IMR-90 (cell line): ENCODE measurements around the gene RADIL. TPM values are rescaled to one million over a fixed set of nuclear protein-coding genes. Genes with fewer than 3 reads are reported as not detected.

ENCODE experiments used
- ATAC-seq: fragments of 200-7000 bp; cut with Tn5 transposase; 2 replicates; pipeline ENCODE4 v1.9.1; 2020; ENCODE audit warnings: low read depth, mild to moderate bottlenecking, moderate library complexity
- BruUV-seq: library from RNA; stranded (reverse); fragments of 400-500 nt; replicated peaks from 2 replicates; lab custom pipeline; 2021; lab: Mats Ljungman, UMichigan
- CTCF ChIA-PET: fragments of 300-600 bp; formaldehyde crosslinking; extraction: SDS; loops from one replicate; lab custom pipeline; 2021; ENCODE audit warnings: antibody characterized with exemption; lab: Yijun Ruan, JAX
- POLR2A ChIA-PET: fragments of 300-600 bp; sonication (Branson Sonifier 250); formaldehyde crosslinking; loops from one replicate; lab custom pipeline; 2022; ENCODE audit warnings: antibody characterized with exemption; ENCODE audit not compliant: unreplicated experiment; lab: Charles Lee
- DNase-seq: peaks from one replicate; pipeline ENCODE4 v3.0.0; 2013
- H2AFZ ChIP-seq: replicated peaks from 2 replicates; pipeline ENCODE3; 2013; ENCODE audit warnings: low read length, mild to moderate bottlenecking; ENCODE audit not compliant: poor library complexity
- H2AK5ac ChIP-seq: 2 replicates; pipeline ENCODE4 v1.6.1; 2013; ENCODE audit warnings: low read depth, low read length, inconsistent platforms
- H2AK9ac ChIP-seq: replicated peaks from 2 replicates; pipeline ENCODE3; 2013; ENCODE audit warnings: mild to moderate bottlenecking, low read depth, low read length, moderate library complexity; ENCODE audit not compliant: poor library complexity
- H2BK120ac ChIP-seq: 2 replicates; pipeline ENCODE4 v1.6.1; 2013; ENCODE audit warnings: low read depth, low read length, inconsistent platforms
- H2BK15ac ChIP-seq: 3 replicates; pipeline ENCODE4 v1.6.1; 2013; ENCODE audit warnings: low read depth, low read length, inconsistent platforms
- H2BK20ac ChIP-seq: 2 replicates; pipeline ENCODE4 v1.6.1; 2013; ENCODE audit warnings: low read depth, mild to moderate bottlenecking, inconsistent platforms, low read length, moderate library complexity
- H2BK5ac ChIP-seq: 2 replicates; pipeline ENCODE4 v1.6.1; 2013; ENCODE audit warnings: mild to moderate bottlenecking, low read depth, low read length, inconsistent platforms; ENCODE audit not compliant: poor library complexity, severe bottlenecking
- H3K14ac ChIP-seq: replicated peaks from 2 replicates; pipeline ENCODE4 v1.6.1; 2013; ENCODE audit warnings: low read depth, low read length, inconsistent platforms
- H3K18ac ChIP-seq: 2 replicates; pipeline ENCODE4 v1.6.1; 2013; ENCODE audit warnings: low read depth, low read length, control low read depth
- H3K23ac ChIP-seq: 2 replicates; pipeline ENCODE4 v1.6.1; 2013; ENCODE audit warnings: low read depth, low read length, inconsistent platforms
- H3K27ac ChIP-seq: 2 replicates; pipeline ENCODE4 v1.5.1; 2013; ENCODE audit warnings: mild to moderate bottlenecking, control low read depth, low read length; ENCODE audit not compliant: insufficient read depth
- H3K27me3 ChIP-seq: 2 replicates; pipeline ENCODE4 v1.6.1; 2013; ENCODE audit warnings: low read length; ENCODE audit not compliant: control insufficient read depth, insufficient read depth
- H3K36me3 ChIP-seq: 2 replicates; pipeline ENCODE4 v1.6.1; 2013; ENCODE audit warnings: low read length, mixed read lengths; ENCODE audit not compliant: control insufficient read depth, insufficient read depth
- H3K4ac ChIP-seq: 2 replicates; pipeline ENCODE4 v1.6.1; 2013; ENCODE audit warnings: low read depth, low read length, inconsistent platforms
- H3K4me1 ChIP-seq: 2 replicates; pipeline ENCODE4 v1.6.1; 2013; ENCODE audit warnings: low read length, mixed read lengths; ENCODE audit not compliant: control insufficient read depth, insufficient read depth
- H3K4me2 ChIP-seq: 2 replicates; pipeline ENCODE4 v1.6.1; 2013; ENCODE audit warnings: low read depth, mild to moderate bottlenecking, control low read depth, low read length, moderate library complexity
- H3K4me3 ChIP-seq: 2 replicates; pipeline ENCODE4 v1.5.1; 2013; ENCODE audit warnings: low read depth, mild to moderate bottlenecking, control low read depth, low read length, moderate library complexity; ENCODE audit not compliant: insufficient read depth
- H3K56ac ChIP-seq: 2 replicates; pipeline ENCODE4 v1.6.1; 2013; ENCODE audit warnings: low read length, inconsistent platforms; ENCODE audit not compliant: insufficient read depth; ENCODE audit errors: extremely low read depth
- H3K79me1 ChIP-seq, 2 experiments: 2 replicates each; pipeline ENCODE4 v1.6.1; 2013; ENCODE audit warnings: low read length in 2 of 2, inconsistent platforms in 1 of 2, low read depth in 1 of 2
- H3K9ac ChIP-seq: 2 replicates; pipeline ENCODE4 v1.6.1; 2013; ENCODE audit warnings: low read depth, low read length, control low read depth
- H3K9me1 ChIP-seq: 2 replicates; pipeline ENCODE4 v1.6.1; 2013; ENCODE audit warnings: low read length, inconsistent platforms; ENCODE audit not compliant: insufficient read depth
- H3K9me3 ChIP-seq: 2 replicates; pipeline ENCODE4 v1.6.1; 2013; ENCODE audit warnings: low read length; ENCODE audit not compliant: control insufficient read depth, insufficient read depth
- H4K20me1 ChIP-seq: 2 replicates; pipeline ENCODE4 v1.6.1; 2013; ENCODE audit warnings: low read length, inconsistent platforms; ENCODE audit not compliant: insufficient read depth
- H4K5ac ChIP-seq: 2 replicates; pipeline ENCODE4 v1.6.1; 2013; ENCODE audit warnings: mild to moderate bottlenecking, low read depth, low read length, control low read depth
- H4K8ac ChIP-seq, 2 experiments: 2 replicates each; pipeline ENCODE4 v1.6.1; 2013; ENCODE audit warnings: low read depth in 2 of 2, low read length in 2 of 2, control low read depth in 1 of 2, inconsistent platforms in 1 of 2
- H4K91ac ChIP-seq: 2 replicates; pipeline ENCODE4 v1.6.1; 2013; ENCODE audit warnings: low read depth, low read length, inconsistent platforms; ENCODE audit not compliant: insufficient read depth
- MXI1 ChIP-seq: IDR thresholded peaks from 2 replicates; pipeline ENCODE4 v1.6.1; 2012; ENCODE audit warnings: low read depth, mild to moderate bottlenecking, low read length, moderate library complexity, borderline replicate concordance
- RCOR1 ChIP-seq: IDR thresholded peaks from 2 replicates; pipeline ENCODE4 v1.6.1; 2012; ENCODE audit warnings: mild to moderate bottlenecking, low read length, improper control_type of control experiment; ENCODE audit not compliant: insufficient replicate concordance
- WGBS, 2 experiments: methylation state at CpG; one replicate each; pipeline versions ENCODE4 v1.1.5 to v1.1.7; 2013; ENCODE audit warnings: missing lambda C conversion rate in 2 of 2; ENCODE audit not compliant: insufficient read length in 1 of 2; ENCODE audit errors: extremely low coverage in 2 of 2; 5-methylcytosine and 5-hydroxymethylcytosine counted together
- dilution Hi-C: fragments of 300-500 bp; cut with HindIII; formaldehyde crosslinking; loops from one replicate; pipeline ENCODE4 v1.14.3; 2018; ENCODE audit warnings: low sequenced_read_pairs; ENCODE audit not compliant: unreplicated experiment
- in situ Hi-C: fragments of 300-500 bp; cut with MboI; formaldehyde crosslinking; loops from 3 replicates; pipeline ENCODE4 v1.14.3; 2019; ENCODE audit warnings: low sequenced_read_pairs, inconsistent platforms, mixed read lengths
- intact Hi-C: fragments of 100-400 bp; cut with micrococcal nuclease; formaldehyde crosslinking; loops from 2 replicates; pipeline ENCODE4 v1.10.0; 2022
- polyA plus RNA-seq, 3 experiments: library from polyadenylated mRNA; depleted of rRNA; stranded (reverse); fragments of >200 nt; gene quantifications; 2 replicates each; pipeline ENCODE4 v1.2.3, GENCODE V29; 2012; ENCODE audit warnings: low replicate concordance in 1 of 3
- total RNA-seq: library from RNA; depleted of rRNA; stranded (reverse); fragments of >200 nt; gene quantifications from 2 replicates; pipeline ENCODE4 v1.2.3, GENCODE V29; 2012

Gene RADIL
- total and polyA plus RNA-seq, 2 of the 4 experiments (the other 2 are of a cell fraction) = 0.18 to 0.48 TPM

GRCh38 chr7:4790078-4790465 is 93.4 kb downstream of the RADIL start:
- POLR2A ChIA-PET = no interaction called here

More at GRCh38 chr7:4790078-4790465, 93.4 kb downstream of the RADIL start:
- Histone ChIP-seq H2AK9ac (no peak overlapping the region), H2AFZ (no peak overlapping the region), H4K5ac (no peak overlapping the region), H3K4me1 (no peaks in the 10 kb centered on the region), H3K4me3 (no peak overlapping the region), H4K20me1 (no peaks in the 10 kb centered on the region), H3K36me3 (peaks cover 65% of the 10 kb centered on the region), H2AK5ac (no peak overlapping the region), H3K27ac (no peak overlapping the region), H4K8ac (no peak overlapping the region), H2BK15ac (no peak overlapping the region), H2BK5ac (no peak overlapping the region), H3K4ac (no peak overlapping the region), H2BK120ac (no peak overlapping the region), H3K18ac (no peak overlapping the region), H4K91ac (no peak overlapping the region), H3K14ac (no peak overlapping the region), H3K4me2 (no peak overlapping the region), H3K9me1 (0 out of 2 replicates have a peak, but pooled peaks cover 3% of the 10 kb centered on the region), H3K79me1 (no peaks in the 10 kb centered on the region), H3K9ac (no peak overlapping the region), H3K23ac (no peak overlapping the region), H3K27me3 (no peaks in the 10 kb centered on the region), H3K9me3 (no peaks in the 10 kb centered on the region), H2BK20ac (no peak overlapping the region), H3K56ac (no peak overlapping the region)
- WGBS, 2 experiments = 76% methylated on average over 4 of the region's 9 CpGs; no CpG with 5 or more reads in 1 of the 2 experiments
- no TSS peak for BruUV-seq
- CTCF ChIA-PET = no interaction called here
- DNase-seq = no peak
- intact Hi-C loops = no loop called here
- dilution Hi-C loops = no loop called here
- ATAC-seq = no peak
- in situ Hi-C loops = no loop called here
- TF ChIP-seq RCOR1 (no peak), MXI1 (no peak)
